AG09309 (cell line): ENCODE measurements around the gene ZBTB32.

Experiments
- DNase-seq: peaks from one replicate; pipeline ENCODE4 v3.0.0-alpha.2; 2010; ENCODE audit warnings: low read depth
- H3K4me3 ChIP-seq: 2 replicates; pipeline ENCODE4 v1.5.1; 2011; ENCODE audit warnings: mild to moderate bottlenecking, low read depth, low read length, moderate library complexity; ENCODE audit not compliant: control insufficient read depth
- CTCF ChIP-seq: IDR thresholded peaks from 2 replicates; pipeline ENCODE4 v1.5.1; 2011; ENCODE audit warnings: mild to moderate bottlenecking, low read depth, low read length, inconsistent platforms; ENCODE audit not compliant: insufficient read depth, control insufficient read depth; ENCODE audit errors: missing control alignments

ZBTB32 gene

DNA sequence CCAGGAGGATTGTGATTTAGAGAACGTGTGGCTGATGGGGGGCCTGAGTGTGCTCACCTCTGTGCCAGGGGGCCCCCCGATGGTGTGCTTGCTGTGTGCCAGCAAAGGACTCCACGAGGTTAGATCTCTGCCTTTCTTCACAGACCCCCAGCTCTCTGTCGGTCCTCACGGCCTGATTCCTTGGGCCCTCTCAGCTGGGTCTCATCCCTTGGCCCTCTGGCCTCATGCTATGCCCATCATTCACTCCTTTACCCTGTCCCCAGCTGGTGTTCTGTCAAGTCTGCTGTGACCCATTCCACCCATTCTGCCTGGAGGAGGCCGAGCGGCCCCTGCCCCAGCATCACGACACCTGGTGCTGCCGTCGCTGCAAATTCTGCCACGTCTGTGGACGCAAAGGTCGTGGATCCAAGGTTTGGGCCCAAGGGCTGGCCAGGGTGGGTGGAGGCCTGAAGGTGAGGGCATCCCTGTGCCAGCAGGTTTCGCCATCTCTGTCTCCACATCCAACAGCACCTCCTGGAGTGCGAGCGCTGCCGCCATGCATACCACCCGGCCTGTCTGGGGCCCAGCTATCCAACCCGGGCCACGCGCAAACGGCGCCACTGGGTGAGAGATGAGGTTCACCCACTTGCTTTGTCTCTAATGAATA is 21.0 kb downstream of the ZBTB32 start:
- no peak for DNase-seq
- H3K4me3 ChIP-seq = no peak overlapping the region
- no peak for TF ChIP-seq CTCF

DNA sequence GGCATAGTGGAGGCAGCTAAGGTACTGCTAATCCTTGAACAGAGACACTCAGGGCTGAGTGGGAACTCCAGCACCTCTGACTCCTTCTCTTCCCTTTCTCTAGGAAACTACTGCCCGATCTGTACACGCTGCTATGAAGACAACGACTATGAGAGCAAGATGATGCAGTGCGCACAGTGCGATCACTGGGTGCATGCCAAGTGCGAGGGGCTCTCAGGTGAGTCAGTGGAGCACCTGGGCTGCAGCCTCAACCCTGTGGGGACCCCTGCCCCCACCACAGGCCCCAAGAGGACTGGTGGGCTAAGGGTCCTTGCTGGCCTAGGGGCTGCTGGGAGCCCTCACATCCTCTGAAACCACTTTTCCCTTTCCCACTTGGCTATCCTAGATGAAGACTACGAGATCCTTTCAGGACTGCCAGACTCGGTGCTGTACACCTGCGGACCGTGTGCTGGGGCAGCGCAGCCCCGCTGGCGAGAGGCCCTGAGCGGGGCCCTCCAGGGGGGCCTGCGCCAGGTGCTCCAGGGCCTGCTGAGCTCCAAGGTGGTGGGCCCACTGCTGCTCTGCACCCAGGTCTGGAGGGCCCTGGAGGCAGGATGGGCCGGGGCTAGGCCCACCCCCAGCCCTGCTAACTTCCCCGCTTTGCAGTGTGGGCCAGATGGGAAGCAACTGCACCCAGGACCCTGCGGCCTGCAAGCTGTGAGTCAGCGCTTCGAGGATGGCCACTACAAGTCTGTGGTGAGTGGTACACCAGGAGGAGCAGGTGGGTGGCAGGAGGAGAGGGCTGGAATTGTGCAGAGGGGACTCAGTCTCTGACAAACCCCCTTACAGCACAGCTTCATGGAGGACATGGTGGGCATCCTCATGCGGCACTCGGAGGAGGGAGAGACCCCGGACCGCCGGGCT is 22.9 kb downstream of the ZBTB32 start:
- no peak for TF ChIP-seq CTCF
- no peak for DNase-seq
- no peak overlapping the region for H3K4me3 ChIP-seq

GRCh38 chr19:35727956-35728706 is 23.8 kb downstream of the ZBTB32 start:
- H3K4me3 ChIP-seq = no peak overlapping the region
- TF ChIP-seq CTCF = no peak
- DNase-seq = no peak

DNA sequence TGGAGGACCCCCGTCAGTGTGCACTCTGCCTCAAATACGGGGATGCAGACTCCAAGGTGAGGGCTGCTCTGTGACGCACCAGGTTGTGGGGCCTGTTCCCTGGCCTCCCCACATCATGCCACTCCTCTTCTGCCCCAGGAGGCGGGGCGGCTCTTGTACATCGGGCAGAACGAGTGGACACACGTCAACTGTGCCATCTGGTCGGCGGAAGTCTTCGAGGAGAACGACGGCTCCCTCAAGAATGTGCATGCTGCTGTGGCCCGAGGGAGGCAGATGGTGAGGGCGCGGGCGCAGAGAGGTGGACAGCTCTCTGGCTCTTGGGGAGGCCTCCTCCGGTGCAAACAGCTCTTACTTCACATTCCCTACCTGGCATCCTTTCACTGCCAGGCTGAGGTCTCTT is 24.7 kb downstream of the ZBTB32 start:
- H3K4me3 ChIP-seq = no peak overlapping the region
- no peak for TF ChIP-seq CTCF
- DNase-seq = no peak

DNA sequence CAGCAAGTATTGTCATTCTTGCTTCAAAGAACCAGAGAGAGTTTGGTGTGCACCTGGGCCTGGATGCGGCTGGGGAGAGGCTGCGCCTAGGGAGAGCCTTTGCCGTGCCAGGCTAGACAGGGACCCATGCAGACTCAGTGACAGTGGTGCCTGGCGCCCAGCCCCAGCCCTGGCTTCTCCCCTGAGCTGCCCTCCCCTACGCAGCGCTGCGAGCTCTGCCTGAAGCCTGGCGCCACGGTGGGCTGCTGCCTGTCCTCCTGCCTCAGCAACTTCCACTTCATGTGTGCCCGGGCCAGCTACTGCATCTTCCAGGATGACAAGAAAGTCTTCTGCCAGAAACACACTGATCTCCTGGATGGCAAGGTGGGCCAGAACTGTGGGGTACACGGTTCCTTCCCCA is 25.4 kb downstream of the ZBTB32 start:
- no peak for DNase-seq
- H3K4me3 ChIP-seq = no peak overlapping the region
- TF ChIP-seq CTCF = no peak

- no peak overlapping the region for H3K4me3 ChIP-seq
- DNase-seq = no peak
- no peak for TF ChIP-seq CTCF
These were observed 26.0 kb downstream of the ZBTB32 start for GRCh38 chr19:35730326-35730725.
